IMR-90 (cell line): ENCODE results near the gene SLC25A5. TPM values are rescaled to one million over a fixed set of nuclear protein-coding genes. Genes with fewer than 3 reads are reported as not detected.

Experiments used
- ATAC-seq: fragments of 200-7000 bp; cut with Tn5 transposase; 2 replicates; pipeline ENCODE4 v1.9.1; 2020; ENCODE audit warnings: low read depth, mild to moderate bottlenecking, moderate library complexity
- BruUV-seq: library from RNA; stranded (reverse); fragments of 400-500 nt; replicated peaks from 2 replicates; lab custom pipeline; 2021; lab: Mats Ljungman, UMichigan
- CTCF ChIA-PET: fragments of 300-600 bp; formaldehyde crosslinking; extraction: SDS; loops from one replicate; lab custom pipeline; 2021; ENCODE audit warnings: antibody characterized with exemption; lab: Yijun Ruan, JAX
- POLR2A ChIA-PET: fragments of 300-600 bp; sonication (Branson Sonifier 250); formaldehyde crosslinking; loops from one replicate; lab custom pipeline; 2022; ENCODE audit warnings: antibody characterized with exemption; ENCODE audit not compliant: unreplicated experiment; lab: Charles Lee
- DNase-seq: peaks from one replicate; pipeline ENCODE4 v3.0.0; 2013
- H2AFZ ChIP-seq: replicated peaks from 2 replicates; pipeline ENCODE3; 2013; ENCODE audit warnings: low read length, mild to moderate bottlenecking; ENCODE audit not compliant: poor library complexity
- H2AK5ac ChIP-seq: 2 replicates; pipeline ENCODE4 v1.6.1; 2013; ENCODE audit warnings: low read depth, low read length, inconsistent platforms
- H2AK9ac ChIP-seq: replicated peaks from 2 replicates; pipeline ENCODE3; 2013; ENCODE audit warnings: mild to moderate bottlenecking, low read depth, low read length, moderate library complexity; ENCODE audit not compliant: poor library complexity
- H2BK120ac ChIP-seq: 2 replicates; pipeline ENCODE4 v1.6.1; 2013; ENCODE audit warnings: low read depth, low read length, inconsistent platforms
- H2BK15ac ChIP-seq: 3 replicates; pipeline ENCODE4 v1.6.1; 2013; ENCODE audit warnings: low read depth, low read length, inconsistent platforms
- H2BK20ac ChIP-seq: 2 replicates; pipeline ENCODE4 v1.6.1; 2013; ENCODE audit warnings: low read depth, mild to moderate bottlenecking, inconsistent platforms, low read length, moderate library complexity
- H2BK5ac ChIP-seq: 2 replicates; pipeline ENCODE4 v1.6.1; 2013; ENCODE audit warnings: mild to moderate bottlenecking, low read depth, low read length, inconsistent platforms; ENCODE audit not compliant: poor library complexity, severe bottlenecking
- H3K14ac ChIP-seq: replicated peaks from 2 replicates; pipeline ENCODE4 v1.6.1; 2013; ENCODE audit warnings: low read depth, low read length, inconsistent platforms
- H3K18ac ChIP-seq: 2 replicates; pipeline ENCODE4 v1.6.1; 2013; ENCODE audit warnings: low read depth, low read length, control low read depth
- H3K23ac ChIP-seq: 2 replicates; pipeline ENCODE4 v1.6.1; 2013; ENCODE audit warnings: low read depth, low read length, inconsistent platforms
- H3K27ac ChIP-seq: 2 replicates; pipeline ENCODE4 v1.5.1; 2013; ENCODE audit warnings: mild to moderate bottlenecking, control low read depth, low read length; ENCODE audit not compliant: insufficient read depth
- H3K27me3 ChIP-seq: 2 replicates; pipeline ENCODE4 v1.6.1; 2013; ENCODE audit warnings: low read length; ENCODE audit not compliant: control insufficient read depth, insufficient read depth
- H3K36me3 ChIP-seq: 2 replicates; pipeline ENCODE4 v1.6.1; 2013; ENCODE audit warnings: low read length, mixed read lengths; ENCODE audit not compliant: control insufficient read depth, insufficient read depth
- H3K4ac ChIP-seq: 2 replicates; pipeline ENCODE4 v1.6.1; 2013; ENCODE audit warnings: low read depth, low read length, inconsistent platforms
- H3K4me1 ChIP-seq: 2 replicates; pipeline ENCODE4 v1.6.1; 2013; ENCODE audit warnings: low read length, mixed read lengths; ENCODE audit not compliant: control insufficient read depth, insufficient read depth
- H3K4me2 ChIP-seq: 2 replicates; pipeline ENCODE4 v1.6.1; 2013; ENCODE audit warnings: low read depth, mild to moderate bottlenecking, control low read depth, low read length, moderate library complexity
- H3K4me3 ChIP-seq: 2 replicates; pipeline ENCODE4 v1.5.1; 2013; ENCODE audit warnings: low read depth, mild to moderate bottlenecking, control low read depth, low read length, moderate library complexity; ENCODE audit not compliant: insufficient read depth
- H3K56ac ChIP-seq: 2 replicates; pipeline ENCODE4 v1.6.1; 2013; ENCODE audit warnings: low read length, inconsistent platforms; ENCODE audit not compliant: insufficient read depth; ENCODE audit errors: extremely low read depth
- H3K79me1 ChIP-seq, 2 experiments: 2 replicates each; pipeline ENCODE4 v1.6.1; 2013; ENCODE audit warnings: low read length in 2 of 2, inconsistent platforms in 1 of 2, low read depth in 1 of 2
- H3K9ac ChIP-seq: 2 replicates; pipeline ENCODE4 v1.6.1; 2013; ENCODE audit warnings: low read depth, low read length, control low read depth
- H3K9me1 ChIP-seq: 2 replicates; pipeline ENCODE4 v1.6.1; 2013; ENCODE audit warnings: low read length, inconsistent platforms; ENCODE audit not compliant: insufficient read depth
- H3K9me3 ChIP-seq: 2 replicates; pipeline ENCODE4 v1.6.1; 2013; ENCODE audit warnings: low read length; ENCODE audit not compliant: control insufficient read depth, insufficient read depth
- H4K20me1 ChIP-seq: 2 replicates; pipeline ENCODE4 v1.6.1; 2013; ENCODE audit warnings: low read length, inconsistent platforms; ENCODE audit not compliant: insufficient read depth
- H4K5ac ChIP-seq: 2 replicates; pipeline ENCODE4 v1.6.1; 2013; ENCODE audit warnings: mild to moderate bottlenecking, low read depth, low read length, control low read depth
- H4K8ac ChIP-seq, 2 experiments: 2 replicates each; pipeline ENCODE4 v1.6.1; 2013; ENCODE audit warnings: low read depth in 2 of 2, low read length in 2 of 2, control low read depth in 1 of 2, inconsistent platforms in 1 of 2
- H4K91ac ChIP-seq: 2 replicates; pipeline ENCODE4 v1.6.1; 2013; ENCODE audit warnings: low read depth, low read length, inconsistent platforms; ENCODE audit not compliant: insufficient read depth
- MAFK ChIP-seq: IDR thresholded peaks from 2 replicates; pipeline ENCODE4 v1.6.1; 2012; ENCODE audit warnings: low read depth, low read length, improper control_type of control experiment
- MAZ ChIP-seq: IDR thresholded peaks from 2 replicates; pipeline ENCODE4 v1.6.1; 2012; ENCODE audit warnings: low read depth, mild to moderate bottlenecking, low read length, improper control_type of control experiment, moderate library complexity, borderline replicate concordance
- RAD21 ChIP-seq: IDR thresholded peaks from 2 replicates; pipeline ENCODE4 v1.6.1; 2012; ENCODE audit warnings: low read length, improper control_type of control experiment
- whole genome bisulfite sequencing, 2 experiments: methylation state at CpG; one replicate each; pipeline versions ENCODE4 v1.1.5 to v1.1.7; 2013; ENCODE audit warnings: missing lambda C conversion rate in 2 of 2; ENCODE audit not compliant: insufficient read length in 1 of 2; ENCODE audit errors: extremely low coverage in 2 of 2; 5-methylcytosine and 5-hydroxymethylcytosine counted together
- dilution Hi-C: fragments of 300-500 bp; cut with HindIII; formaldehyde crosslinking; loops from one replicate; pipeline ENCODE4 v1.14.3; 2018; ENCODE audit warnings: low sequenced_read_pairs; ENCODE audit not compliant: unreplicated experiment
- in situ Hi-C: fragments of 300-500 bp; cut with MboI; formaldehyde crosslinking; loops from 3 replicates; pipeline ENCODE4 v1.14.3; 2019; ENCODE audit warnings: low sequenced_read_pairs, inconsistent platforms, mixed read lengths
- intact Hi-C: fragments of 100-400 bp; cut with micrococcal nuclease; formaldehyde crosslinking; loops from 2 replicates; pipeline ENCODE4 v1.10.0; 2022
- polyA plus RNA-seq, 3 experiments: library from polyadenylated mRNA; depleted of rRNA; stranded (reverse); fragments of >200 nt; gene quantifications; 2 replicates each; pipeline ENCODE4 v1.2.3, GENCODE V29; 2012; ENCODE audit warnings: low replicate concordance in 1 of 3
- total RNA-seq: library from RNA; depleted of rRNA; stranded (reverse); fragments of >200 nt; gene quantifications from 2 replicates; pipeline ENCODE4 v1.2.3, GENCODE V29; 2012

Gene SLC25A5
- total and polyA plus RNA-seq, 2 of the 4 experiments (the other 2 are of a cell fraction): 216 to 337 TPM

DNA sequence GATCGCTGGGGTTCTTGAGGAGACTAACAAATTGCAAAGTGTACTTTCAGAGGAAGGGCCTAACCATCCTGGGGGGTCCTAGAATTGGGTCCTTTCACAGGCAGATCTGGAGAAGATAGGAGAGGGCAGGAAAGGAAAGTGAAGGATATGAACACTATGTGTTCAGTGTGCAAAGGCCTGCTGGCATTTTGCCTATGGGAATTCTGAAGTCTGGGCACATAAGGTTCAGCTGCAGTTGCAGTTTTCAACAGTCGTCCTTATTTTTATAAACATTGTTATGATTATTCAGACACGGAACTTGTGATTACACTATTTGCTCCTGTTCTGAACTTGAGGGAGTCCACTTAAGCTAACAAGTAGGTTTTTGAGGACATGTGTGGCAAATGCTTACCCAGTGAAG is 1.3 kb upstream of the SLC25A5 start:
- H3K9me3 ChIP-seq: no peaks in the 10 kb centered on the region
- no peak overlapping the region for H4K91ac ChIP-seq
- dilution Hi-C loops (no loop called here), in situ Hi-C loops (no loop called here), intact Hi-C loops (no loop called here)
- no peak overlapping the region for H2BK5ac ChIP-seq
- no peak overlapping the region for H4K5ac ChIP-seq
- H3K4me2 ChIP-seq: no peak overlapping the region
- peaks cover 10 to 13% of the 10 kb centered on the region in 2 experiments for H3K79me1 ChIP-seq
- TF ChIP-seq MAFK: no peak
- no peak for TF ChIP-seq RAD21
- no peak for TF ChIP-seq MAZ
- H2BK120ac ChIP-seq: no peak overlapping the region
- ATAC-seq (no peak), DNase-seq (no peak)
- no peak overlapping the region for H3K4me3 ChIP-seq
- H3K4me1 ChIP-seq: no peaks in the 10 kb centered on the region
- H2BK15ac ChIP-seq: no peak overlapping the region
- no CpG with 5 or more reads among the region's 3 CpGs for WGBS, 2 experiments
- BruUV-seq: no TSS peak
- H4K8ac ChIP-seq: no peak overlapping the region
- H3K14ac ChIP-seq: no peak overlapping the region
- H3K27me3 ChIP-seq: no peaks in the 10 kb centered on the region
- no peak overlapping the region for H3K4ac ChIP-seq
- POLR2A ChIA-PET: no interaction called here
- H3K36me3 ChIP-seq: peaks cover 5% of the 10 kb centered on the region
- no peak overlapping the region for H2AK9ac ChIP-seq
- H2BK20ac ChIP-seq: no peak overlapping the region
- H2AK5ac ChIP-seq: no peak overlapping the region
- H4K20me1 ChIP-seq: peaks cover 8% of the 10 kb centered on the region
- CTCF ChIA-PET: no interaction called here
- H3K23ac ChIP-seq: no peak overlapping the region
- H3K18ac ChIP-seq: no peak overlapping the region
- H2AFZ ChIP-seq: no peak overlapping the region
- H3K56ac ChIP-seq: no peak overlapping the region
- no peak overlapping the region for H3K27ac ChIP-seq
- no peak overlapping the region for H3K9ac ChIP-seq
- H3K9me1 ChIP-seq: peaks cover 5% of the 10 kb centered on the region; the same call in 1 of the 2 replicates
